Prostate gland (tissue), 2 donors: ENCODE data around the gene MED8.

Experiments used
- POLR2A ChIP-seq: fragments of 450-650 bp; IDR thresholded peaks from one replicate; pipeline ENCODE4 v1.6.1; 2016; ENCODE audit warnings: antibody characterized with exemption, mild to moderate bottlenecking
- TF ChIP-seq, protein P1 (sequence below), 4 experiments: fragments of 200-600 bp in 2 of 4; fragments of 450-650 bp in 2 of 4; sonication (generic) in 2 of 4; IDR thresholded peaks; 1 replicate in 3 of 4; 2 replicates in 1 of 4; pipeline ENCODE4 v1.5.1; 2016 to 2019; ENCODE audit warnings: antibody characterized with exemption in 4 of 4, mild to moderate bottlenecking in 2 of 4, moderate library complexity in 2 of 4

DNA sequence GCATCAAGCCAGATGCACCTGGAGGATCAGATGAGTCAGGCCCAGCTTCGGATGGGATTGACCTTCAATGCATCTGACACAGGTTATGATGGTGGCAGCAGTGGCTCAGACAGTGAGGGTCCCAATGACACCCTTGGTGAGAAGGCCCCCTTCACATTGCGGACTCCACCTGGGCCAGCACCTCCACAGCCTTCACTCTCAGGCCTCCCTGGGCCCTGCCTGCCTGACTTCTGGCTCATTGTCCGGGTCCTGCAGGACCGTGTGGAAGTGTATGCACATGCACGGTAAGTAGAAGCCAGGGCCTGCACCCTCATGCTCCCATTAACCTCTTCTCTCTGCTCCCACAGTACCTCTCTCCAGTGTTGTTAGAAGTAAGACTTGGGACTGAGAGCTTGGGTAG, 43.3 kb upstream of the MED8 start:
- TF ChIP-seq, protein P1, sequence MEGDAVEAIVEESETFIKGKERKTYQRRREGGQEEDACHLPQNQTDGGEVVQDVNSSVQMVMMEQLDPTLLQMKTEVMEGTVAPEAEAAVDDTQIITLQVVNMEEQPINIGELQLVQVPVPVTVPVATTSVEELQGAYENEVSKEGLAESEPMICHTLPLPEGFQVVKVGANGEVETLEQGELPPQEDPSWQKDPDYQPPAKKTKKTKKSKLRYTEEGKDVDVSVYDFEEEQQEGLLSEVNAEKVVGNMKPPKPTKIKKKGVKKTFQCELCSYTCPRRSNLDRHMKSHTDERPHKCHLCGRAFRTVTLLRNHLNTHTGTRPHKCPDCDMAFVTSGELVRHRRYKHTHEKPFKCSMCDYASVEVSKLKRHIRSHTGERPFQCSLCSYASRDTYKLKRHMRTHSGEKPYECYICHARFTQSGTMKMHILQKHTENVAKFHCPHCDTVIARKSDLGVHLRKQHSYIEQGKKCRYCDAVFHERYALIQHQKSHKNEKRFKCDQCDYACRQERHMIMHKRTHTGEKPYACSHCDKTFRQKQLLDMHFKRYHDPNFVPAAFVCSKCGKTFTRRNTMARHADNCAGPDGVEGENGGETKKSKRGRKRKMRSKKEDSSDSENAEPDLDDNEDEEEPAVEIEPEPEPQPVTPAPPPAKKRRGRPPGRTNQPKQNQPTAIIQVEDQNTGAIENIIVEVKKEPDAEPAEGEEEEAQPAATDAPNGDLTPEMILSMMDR (IDR thresholded peaks at IDR 0.05) = no peak
- no peak for TF ChIP-seq POLR2A
